Osteocyte (in vitro differentiated cells): ENCODE data around the gene GGT5. TPM values are rescaled to one million over a fixed set of nuclear protein-coding genes. Genes with fewer than 3 reads are reported as not detected.
A peak's percentile ranks its signal among the peaks of the same experiment; 100 is the strongest.

ENCODE experiments used
- DNase-seq: peaks from one replicate; pipeline ENCODE4 v3.0.0; 2021; ENCODE audit warnings: mixed read lengths; ENCODE audit not compliant: unreplicated experiment; ENCODE audit errors: extremely low spot score
- H3K27ac Mint-ChIP-seq: one replicate; pipeline ENCODE4 v1.8.0; 2021; ENCODE audit warnings: mild to moderate bottlenecking, mixed read lengths; ENCODE audit not compliant: unreplicated experiment
- H3K27me3 Mint-ChIP-seq: one replicate; pipeline ENCODE4 v1.8.0; 2021; ENCODE audit warnings: mixed read lengths; ENCODE audit not compliant: unreplicated experiment
- H3K36me3 Mint-ChIP-seq: one replicate; pipeline ENCODE4 v1.8.0; 2021; ENCODE audit warnings: mixed read lengths; ENCODE audit not compliant: unreplicated experiment
- H3K4me1 Mint-ChIP-seq: one replicate; pipeline ENCODE4 v1.8.0; 2021; ENCODE audit warnings: mixed read lengths; ENCODE audit not compliant: unreplicated experiment
- H3K4me3 Mint-ChIP-seq: one replicate; pipeline ENCODE4 v1.8.0; 2021; ENCODE audit warnings: mild to moderate bottlenecking, moderate library complexity, mixed read lengths; ENCODE audit not compliant: unreplicated experiment
- H3K9me3 Mint-ChIP-seq: one replicate; pipeline ENCODE4 v1.8.0; 2021; ENCODE audit warnings: mixed read lengths; ENCODE audit not compliant: unreplicated experiment
- total RNA-seq: library from RNA; stranded (reverse); gene quantifications from 2 replicates; pipeline ENCODE4 v1.2.1, GENCODE V29; 2021
- TF ChIP-seq, protein P1 (sequence below): fragments of 200-600 bp; sonication (generic); IDR thresholded peaks from 2 replicates; pipeline ENCODE4 v1.5.0; 2021; ENCODE audit warnings: antibody characterized with exemption, mild to moderate bottlenecking, moderate library complexity

GGT5 gene
- total RNA-seq, 1 donor from 2014 or later, result 136 TPM

- no peak overlapping the region for H3K27ac Mint-ChIP-seq
- no peak for DNase-seq
- no peaks in the 10 kb centered on the region for H3K27me3 Mint-ChIP-seq
- no peaks in the 10 kb centered on the region for H3K36me3 Mint-ChIP-seq
- H3K4me3 Mint-ChIP-seq, result no peak overlapping the region
- H3K4me1 Mint-ChIP-seq, result peaks cover 39% of the 10 kb centered on the region
- no peaks in the 10 kb centered on the region for H3K9me3 Mint-ChIP-seq
- TF ChIP-seq, protein P1, sequence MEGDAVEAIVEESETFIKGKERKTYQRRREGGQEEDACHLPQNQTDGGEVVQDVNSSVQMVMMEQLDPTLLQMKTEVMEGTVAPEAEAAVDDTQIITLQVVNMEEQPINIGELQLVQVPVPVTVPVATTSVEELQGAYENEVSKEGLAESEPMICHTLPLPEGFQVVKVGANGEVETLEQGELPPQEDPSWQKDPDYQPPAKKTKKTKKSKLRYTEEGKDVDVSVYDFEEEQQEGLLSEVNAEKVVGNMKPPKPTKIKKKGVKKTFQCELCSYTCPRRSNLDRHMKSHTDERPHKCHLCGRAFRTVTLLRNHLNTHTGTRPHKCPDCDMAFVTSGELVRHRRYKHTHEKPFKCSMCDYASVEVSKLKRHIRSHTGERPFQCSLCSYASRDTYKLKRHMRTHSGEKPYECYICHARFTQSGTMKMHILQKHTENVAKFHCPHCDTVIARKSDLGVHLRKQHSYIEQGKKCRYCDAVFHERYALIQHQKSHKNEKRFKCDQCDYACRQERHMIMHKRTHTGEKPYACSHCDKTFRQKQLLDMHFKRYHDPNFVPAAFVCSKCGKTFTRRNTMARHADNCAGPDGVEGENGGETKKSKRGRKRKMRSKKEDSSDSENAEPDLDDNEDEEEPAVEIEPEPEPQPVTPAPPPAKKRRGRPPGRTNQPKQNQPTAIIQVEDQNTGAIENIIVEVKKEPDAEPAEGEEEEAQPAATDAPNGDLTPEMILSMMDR, result no peak
Measured at GRCh38 chr22:24201681-24202614, 42.9 kb downstream of the GGT5 start.

DNA sequence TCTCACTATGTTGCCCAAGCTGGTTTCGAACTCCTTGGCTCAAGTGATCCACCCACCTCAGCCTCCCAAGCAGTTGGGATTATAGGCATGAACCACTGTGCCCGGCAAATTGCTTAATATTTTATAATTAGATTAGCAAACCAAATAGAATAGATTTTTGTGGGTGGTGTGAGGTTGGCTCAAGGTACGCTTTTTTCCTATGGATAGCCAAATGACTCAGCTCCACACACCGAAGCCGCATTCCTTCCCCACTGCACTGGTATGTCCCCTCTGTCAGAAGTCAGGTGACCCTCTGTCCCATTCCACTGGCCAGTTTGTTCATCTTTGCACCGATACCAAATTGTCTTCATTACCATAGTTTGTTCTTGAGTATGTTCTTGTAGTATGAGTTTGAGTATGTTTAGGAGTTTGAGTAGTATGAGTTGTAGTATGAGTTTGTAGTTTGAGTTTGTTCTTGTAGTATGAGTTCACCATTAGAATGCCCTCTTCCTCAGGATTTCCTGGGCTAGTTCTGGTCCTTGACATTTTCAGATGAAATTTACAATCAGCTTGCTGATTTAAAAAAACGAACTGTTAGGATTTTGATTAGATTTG lies 44.2 kb downstream of the GGT5 start:
- Mint-ChIP-seq H3K27me3 (no peaks in the 10 kb centered on the region), H3K9me3 (no peaks in the 10 kb centered on the region), H3K4me1 (peaks cover 30% of the 10 kb centered on the region), H3K4me3 (no peak overlapping the region), H3K27ac (no peak overlapping the region), H3K36me3 (no peaks in the 10 kb centered on the region)
- TF ChIP-seq, protein P1, result no peak
- no peak for DNase-seq

DNA sequence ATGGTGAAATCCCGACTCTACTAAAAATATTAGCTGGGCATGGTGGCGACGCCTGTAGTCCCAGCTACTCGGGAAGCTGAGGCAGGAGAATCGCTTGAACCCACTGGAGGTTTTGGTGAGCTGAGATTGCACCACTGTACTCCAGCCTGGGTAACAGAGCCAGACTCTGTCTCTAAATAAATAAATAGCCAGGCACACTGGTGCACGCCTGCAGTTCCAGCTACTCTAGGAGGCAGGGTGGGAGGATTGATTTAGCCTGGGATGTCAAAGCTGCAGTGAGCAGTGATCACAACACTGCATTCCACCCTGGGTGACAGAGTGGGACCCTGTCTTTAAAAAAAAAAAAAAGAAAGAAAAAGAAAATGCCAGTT lies 46.2 kb downstream of the GGT5 start:
- no peaks in the 10 kb centered on the region for H3K36me3 Mint-ChIP-seq
- DNase-seq, result no peak
- TF ChIP-seq, protein P1, result no peak
- H3K9me3 Mint-ChIP-seq, result no peaks in the 10 kb centered on the region
- H3K4me1 Mint-ChIP-seq, result peaks cover 22% of the 10 kb centered on the region
- no peaks in the 10 kb centered on the region for H3K27me3 Mint-ChIP-seq
- no peak overlapping the region for H3K27ac Mint-ChIP-seq
- H3K4me3 Mint-ChIP-seq, result no peak overlapping the region

- H3K4me1 Mint-ChIP-seq, result peaks cover 27% of the 10 kb centered on the region
- H3K9me3 Mint-ChIP-seq, result no peaks in the 10 kb centered on the region
- H3K4me3 Mint-ChIP-seq, result no peak overlapping the region
- no peak overlapping the region for H3K27ac Mint-ChIP-seq
- H3K27me3 Mint-ChIP-seq, result no peaks in the 10 kb centered on the region
- TF ChIP-seq, protein P1, result no peak
- DNase-seq, result no peak
- H3K36me3 Mint-ChIP-seq, result no peaks in the 10 kb centered on the region
Measured at GRCh38 chr22:24191893-24192292, 53.0 kb downstream of the GGT5 start.

DNA sequence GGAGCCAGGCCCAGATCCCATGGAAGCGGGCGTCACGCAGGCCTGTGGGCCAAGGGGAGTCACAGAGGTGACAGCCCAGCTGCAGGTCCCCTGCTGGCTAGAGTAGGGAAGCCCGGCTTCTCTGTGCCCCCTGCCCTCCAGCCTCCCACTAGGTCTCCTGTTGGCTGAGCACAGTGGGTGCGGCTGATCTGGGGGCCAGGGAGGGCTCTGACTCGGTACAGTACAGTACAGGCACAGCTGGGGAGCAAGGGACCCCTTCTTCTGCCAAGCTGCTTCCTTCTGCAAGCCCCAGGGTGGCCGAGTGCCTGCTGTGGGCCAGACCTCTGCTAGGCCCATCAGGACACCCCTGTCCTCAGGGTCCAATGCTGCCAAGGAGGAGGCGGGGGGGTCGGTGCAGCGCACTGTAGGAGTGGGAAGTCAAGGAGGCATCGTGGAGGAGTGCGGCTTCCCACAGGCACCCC lies 53.5 kb downstream of the GGT5 start:
- H3K27ac Mint-ChIP-seq, result peak overlapping the region; percentile 38
- H3K36me3 Mint-ChIP-seq, result no peaks in the 10 kb centered on the region
- H3K4me1 Mint-ChIP-seq, result peaks cover 27% of the 10 kb centered on the region
- no peak overlapping the region for H3K4me3 Mint-ChIP-seq
- no peaks in the 10 kb centered on the region for H3K9me3 Mint-ChIP-seq
- TF ChIP-seq, protein P1, result no peak
- H3K27me3 Mint-ChIP-seq, result no peaks in the 10 kb centered on the region
- DNase-seq, result no peak
